Stimulated activated CD4-positive, alpha-beta T cell treated with anti-CD3 and anti-CD28 coated beads, Interleukin-2, amount 100 ng/mL, for 4 hours (primary cell): ENCODE results near the gene SCN3A.

Experiments
- DNase-seq: peaks from one replicate; pipeline ENCODE4 v3.0.0-alpha.2; 2020; ENCODE audit warnings: low read depth

SCN3A gene

DNA sequence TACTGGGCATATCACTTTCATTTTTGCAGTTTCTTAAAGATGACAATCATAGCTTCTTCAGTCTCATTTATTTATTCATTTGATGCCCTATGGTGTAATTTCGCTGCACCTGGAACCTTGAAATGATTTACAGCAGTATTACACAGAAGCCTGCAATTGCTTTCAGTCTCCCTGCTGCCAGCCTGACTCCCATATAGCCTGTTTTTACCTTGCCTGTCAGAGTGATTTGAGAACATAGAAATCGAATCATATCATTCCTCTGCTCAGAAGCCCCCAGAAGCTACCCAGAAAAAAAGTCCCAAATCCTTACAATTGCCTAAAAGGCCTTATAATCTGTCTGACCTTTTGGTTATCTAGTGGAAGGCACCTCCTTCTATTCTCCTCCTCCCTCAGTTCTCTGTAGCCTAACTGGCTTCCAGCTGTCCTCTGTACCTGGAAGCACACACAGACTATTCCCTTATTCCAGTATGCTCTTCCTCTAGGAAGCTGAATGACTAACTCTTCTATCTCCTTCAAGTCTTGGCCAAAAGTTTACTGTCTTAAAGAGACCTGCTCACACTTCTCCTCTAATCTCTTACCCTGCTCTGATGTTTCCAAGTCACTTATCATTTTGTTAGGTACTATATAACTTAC is 12.6 kb downstream of the SCN3A start:
- DNase-seq = no peak

DNA sequence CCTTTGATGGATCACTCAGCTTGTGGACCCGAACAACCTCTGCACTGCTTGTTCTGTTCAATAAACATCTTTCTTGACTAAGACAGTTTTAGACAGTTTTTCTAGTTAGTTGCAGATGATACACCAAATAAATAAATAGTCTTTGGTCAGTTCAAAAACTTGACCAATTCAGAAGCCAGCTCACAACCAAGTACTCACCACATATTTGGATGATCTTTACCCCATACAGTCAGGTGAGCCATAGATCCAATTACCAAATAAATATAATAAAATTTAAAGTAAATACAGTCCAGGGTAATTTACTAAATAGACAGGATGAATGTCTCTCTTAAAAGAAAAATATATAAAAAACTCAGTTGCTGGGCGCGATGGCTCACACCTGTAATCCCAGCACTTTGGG is 18.2 kb downstream of the SCN3A start:
- DNase-seq = no peak

DNA sequence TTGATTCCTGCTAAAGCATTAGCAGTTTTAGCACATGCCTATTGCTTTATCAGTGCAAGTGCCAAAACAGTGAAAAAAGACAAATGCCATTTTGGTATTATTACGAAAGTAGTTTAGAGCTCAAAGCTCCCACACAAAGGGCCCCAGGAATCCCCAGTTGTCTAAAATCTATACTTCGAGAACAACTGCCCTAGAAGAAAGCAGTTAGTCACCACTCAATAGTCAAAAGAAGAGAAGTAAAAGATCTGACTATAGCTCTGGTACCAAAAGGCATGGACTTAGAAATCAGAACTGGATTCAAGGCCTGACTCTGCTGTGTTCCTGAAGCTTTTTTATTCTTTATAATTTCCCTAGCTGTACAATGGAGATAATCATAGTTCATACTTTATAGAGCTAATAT is 21.8 kb downstream of the SCN3A start:
- DNase-seq = no peak

DNA sequence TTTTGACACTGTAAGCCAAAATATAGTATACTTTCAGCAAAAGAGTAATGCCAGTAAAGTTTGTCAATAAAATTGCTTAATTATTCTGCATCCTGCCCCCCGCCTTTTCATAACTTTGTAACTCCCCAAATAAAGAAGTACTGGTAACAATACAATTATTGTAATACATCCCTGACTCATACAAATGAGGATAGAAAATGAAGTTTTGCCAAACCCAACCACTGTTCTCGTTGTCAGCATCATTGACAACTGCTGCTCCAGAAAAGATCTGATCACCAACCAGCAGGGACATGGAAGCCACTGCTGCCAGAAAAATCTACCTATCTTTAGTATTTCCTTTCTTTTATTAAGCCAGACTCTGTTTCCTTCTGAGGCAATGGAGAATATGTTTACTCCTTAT is 27.1 kb downstream of the SCN3A start:
- DNase-seq = no peak

DNA sequence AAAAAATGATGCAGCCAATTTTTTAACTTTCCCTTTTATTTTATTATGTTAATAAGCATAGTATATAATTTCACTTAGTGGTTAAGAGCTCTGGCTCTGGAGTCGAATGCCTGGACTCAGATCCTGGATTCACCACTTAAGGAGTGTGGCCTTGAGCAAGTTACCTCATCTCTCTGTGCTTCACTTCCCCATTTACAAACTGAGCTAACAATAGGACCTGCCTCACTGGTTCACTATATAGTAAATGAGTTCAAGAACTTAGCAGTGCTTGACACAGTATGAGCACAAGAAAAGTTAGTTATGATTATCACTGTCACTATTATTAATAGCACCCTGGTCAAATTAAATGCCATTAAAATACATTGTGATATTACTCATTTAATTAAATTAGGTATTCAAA is 30.6 kb downstream of the SCN3A start:
- DNase-seq = no peak

DNA sequence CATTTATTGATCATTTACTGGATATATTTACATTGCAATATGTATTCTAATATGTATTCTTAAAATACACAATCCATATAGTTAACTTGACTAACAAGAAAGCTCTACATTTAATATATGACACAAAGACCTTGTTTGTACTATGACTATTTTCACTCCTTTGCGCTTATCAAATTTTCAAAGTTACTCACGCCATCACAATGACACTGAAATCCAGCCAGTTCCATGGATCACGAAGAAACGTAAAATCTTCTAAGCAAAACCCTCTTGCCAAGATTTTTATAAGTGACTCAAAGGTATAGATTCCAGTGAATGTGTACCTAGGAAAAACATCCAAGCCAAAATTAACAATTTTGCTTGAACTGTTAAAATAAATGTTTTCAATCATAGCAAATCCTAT is 39.6 kb downstream of the SCN3A start:
- DNase-seq = no peak

DNA sequence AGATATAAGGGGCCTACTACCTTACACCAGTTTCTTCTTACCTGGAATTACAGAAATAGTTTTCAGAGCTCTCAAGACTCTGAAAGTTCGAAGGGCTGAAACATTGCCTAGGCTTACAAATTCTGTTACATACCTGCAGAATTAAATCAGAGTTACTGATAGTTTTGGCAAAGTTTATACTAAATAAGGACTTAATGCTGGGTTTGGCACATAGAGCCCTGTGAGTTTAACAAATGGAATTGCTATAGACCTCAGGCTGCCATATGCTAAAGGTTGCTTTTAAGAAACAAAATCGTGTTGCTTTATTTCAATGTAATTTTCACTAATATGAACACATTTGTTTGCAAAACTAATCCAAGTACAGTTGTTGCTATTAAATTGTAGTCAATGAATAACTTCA is 40.1 kb downstream of the SCN3A start:
- DNase-seq = no peak

DNA sequence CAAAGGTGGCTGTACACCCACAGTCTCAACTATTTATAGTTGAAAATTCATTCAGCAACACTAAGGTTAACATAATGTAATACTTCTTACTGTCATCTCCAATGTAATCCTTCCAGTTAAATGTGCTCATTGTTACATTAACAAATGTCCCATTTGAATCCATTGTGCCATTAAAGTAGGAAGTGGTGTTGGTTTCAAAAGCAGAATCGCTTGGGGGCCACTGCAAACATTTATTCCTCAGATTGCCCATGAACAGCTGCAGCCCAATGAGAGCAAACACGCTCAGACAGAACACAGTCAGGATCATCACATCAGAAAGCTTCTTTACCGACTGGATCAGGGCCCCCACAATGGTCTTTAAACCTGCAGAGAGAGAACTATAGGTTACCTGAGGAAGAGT is 41.4 kb downstream of the SCN3A start:
- DNase-seq = no peak

DNA sequence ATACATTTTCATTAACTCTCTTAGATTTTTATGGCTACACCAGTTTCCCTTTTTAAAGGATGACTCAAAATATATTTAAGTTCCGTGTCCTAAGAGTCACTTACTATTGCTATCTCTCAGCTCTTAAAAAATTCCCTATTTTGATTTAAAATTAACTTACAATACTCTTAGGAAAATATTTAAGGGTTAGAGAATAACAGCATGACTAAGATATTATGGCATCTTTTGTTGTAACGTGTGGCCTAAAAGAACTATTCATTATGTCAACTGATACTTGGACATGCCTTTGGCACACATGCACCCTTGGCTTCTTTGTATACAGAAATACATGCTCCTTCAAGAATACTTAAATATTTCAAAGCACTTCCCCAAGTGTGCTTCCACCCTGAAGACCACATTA is 42.3 kb downstream of the SCN3A start:
- DNase-seq = no peak

DNA sequence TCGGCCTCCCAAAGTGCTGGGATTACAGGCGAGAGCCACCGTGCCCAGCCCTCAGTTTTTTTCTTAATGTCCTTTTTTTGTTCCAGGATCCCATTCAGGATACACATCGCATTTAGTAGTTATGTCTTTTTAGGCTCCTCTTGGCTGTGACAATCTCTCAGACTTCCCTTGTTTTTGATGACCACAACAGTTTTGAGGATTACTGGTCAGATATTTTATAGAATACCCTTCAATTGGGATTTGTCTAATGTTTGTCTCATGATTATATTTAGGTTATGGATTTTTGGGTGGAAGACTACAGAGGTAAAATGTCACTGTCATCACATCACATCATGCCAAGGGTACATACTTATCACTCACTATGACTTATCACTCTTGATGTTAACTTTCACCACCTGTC is 46.7 kb downstream of the SCN3A start:
- DNase-seq = no peak

DNA sequence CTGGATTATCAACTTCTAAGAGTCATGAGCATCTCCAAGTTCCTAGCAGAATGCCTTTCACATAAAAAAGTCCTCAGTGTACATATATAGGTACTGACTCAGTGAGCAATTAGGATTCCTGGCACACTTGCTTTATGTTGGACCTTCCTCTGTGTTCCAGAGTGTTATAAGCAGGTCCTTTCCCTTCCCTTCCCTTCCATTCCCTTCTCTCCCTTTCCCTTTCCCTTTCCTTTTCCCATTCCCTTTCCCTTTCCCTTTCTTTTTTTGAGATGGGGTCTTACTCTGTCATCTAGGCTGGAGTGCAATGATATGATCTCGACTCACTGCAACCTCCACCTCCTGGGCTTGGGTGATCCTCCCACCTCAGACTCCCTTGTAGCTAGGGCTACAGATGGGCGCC is 48.7 kb downstream of the SCN3A start:
- DNase-seq = no peak

DNA sequence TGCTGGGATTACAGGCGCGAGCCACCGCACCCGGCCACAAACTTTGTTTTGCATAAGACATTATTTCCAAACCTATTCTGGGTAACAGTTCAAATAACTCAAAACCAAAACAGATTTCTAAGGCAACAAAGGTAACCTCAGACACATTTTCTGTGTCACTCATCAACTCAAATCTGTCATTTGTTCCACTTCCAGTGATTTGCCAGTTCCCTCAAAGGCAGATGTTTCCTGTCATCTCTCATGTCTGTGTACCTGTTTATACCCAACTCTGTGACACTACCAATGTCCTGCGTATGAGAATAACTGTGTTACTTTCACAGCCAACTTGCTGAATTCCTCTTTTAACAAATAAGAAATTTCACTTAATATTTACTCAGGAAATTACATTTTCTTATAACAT is 54.4 kb downstream of the SCN3A start:
- no peak for DNase-seq

DNA sequence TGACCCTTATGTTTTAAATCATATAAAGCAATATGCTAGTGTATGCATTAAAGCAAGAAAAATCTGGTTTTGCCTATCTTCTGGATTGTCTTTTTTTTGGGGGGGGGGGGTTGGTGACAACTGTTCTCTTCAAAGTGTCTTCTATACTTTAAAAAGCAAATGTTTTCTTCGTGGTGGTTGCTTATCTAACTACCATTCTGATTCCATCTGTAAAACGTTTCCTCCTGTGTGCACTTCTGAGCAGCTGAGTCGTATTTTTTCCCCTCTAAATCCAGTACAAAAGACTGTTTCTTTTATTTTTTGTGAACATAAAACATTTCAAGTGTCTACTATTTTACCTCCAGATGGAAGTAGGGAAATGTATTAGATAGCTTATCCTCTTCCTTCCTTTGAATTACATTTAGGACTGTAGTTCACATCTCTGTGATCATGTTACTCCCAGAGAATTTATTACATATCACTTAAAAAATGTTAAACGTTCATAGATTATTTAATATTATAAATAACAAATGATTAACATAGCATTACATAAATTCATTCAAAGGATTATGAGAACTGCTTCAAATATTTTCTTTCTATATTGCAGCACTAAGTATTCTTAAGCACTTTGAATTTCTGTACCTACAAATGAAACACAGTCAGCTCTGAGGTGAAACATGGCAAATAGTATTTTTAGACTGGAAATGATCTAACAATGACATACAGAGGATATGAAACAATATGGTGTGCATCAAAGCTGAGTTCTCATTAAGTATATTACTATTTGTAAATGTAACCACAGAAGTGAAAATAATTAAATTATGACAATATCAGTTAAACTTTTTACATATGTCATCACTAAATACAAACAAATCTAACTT is 56.4 kb downstream of the SCN3A start:
- no peak for DNase-seq

DNA sequence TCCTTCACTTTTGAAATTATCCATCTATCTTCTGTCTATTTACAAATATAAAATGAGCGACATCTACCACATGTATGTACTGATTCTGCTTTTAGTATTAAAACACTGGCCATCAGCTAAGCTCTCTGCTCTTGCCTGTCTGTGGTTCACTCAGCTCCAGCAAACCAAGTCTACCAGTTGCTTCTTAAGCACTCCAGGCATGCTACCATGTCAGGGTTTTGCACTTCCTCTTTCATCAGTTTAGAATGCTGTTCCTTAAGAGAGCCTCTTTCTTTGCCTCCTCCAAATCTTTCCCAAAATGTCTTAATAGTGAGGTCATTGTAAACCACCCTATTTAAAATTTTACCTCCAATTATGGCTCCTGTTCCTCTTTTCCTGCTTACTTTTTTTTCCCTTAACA is 59.5 kb downstream of the SCN3A start:
- no peak for DNase-seq

DNA sequence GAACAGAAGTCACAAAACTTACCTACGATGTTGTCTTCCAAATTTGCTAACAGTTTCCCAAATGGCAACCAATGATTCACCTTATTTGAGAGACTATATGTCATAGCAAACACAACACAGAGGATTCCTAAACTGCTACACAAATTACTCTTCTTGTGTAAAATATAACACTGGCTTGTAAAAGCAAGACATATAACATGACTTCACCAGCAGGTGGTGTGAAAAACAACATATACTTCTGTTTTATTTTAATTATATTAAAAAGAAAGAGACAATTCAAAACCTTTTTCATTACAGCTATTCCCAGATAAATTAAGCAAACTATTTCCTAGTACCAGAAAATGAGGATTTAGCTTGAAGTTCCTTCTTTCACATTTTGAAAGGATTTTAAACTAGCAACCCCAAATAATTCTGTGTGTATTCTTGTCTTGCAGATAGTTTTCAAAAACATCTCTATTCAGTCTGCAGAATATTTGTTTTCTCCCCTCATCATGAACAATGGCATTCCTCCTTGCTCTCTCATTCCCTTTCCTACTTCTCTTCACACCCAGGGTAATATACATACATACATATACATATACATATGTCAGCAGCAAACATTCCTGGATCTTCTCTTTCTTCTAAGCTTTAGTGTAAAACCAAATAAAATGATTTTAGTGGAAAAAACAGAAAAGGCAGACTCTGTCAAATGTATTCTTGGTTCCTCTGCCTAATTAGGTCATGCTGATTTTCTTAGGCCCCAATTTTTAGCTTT is 62.1 kb downstream of the SCN3A start:
- DNase-seq = no peak

DNA sequence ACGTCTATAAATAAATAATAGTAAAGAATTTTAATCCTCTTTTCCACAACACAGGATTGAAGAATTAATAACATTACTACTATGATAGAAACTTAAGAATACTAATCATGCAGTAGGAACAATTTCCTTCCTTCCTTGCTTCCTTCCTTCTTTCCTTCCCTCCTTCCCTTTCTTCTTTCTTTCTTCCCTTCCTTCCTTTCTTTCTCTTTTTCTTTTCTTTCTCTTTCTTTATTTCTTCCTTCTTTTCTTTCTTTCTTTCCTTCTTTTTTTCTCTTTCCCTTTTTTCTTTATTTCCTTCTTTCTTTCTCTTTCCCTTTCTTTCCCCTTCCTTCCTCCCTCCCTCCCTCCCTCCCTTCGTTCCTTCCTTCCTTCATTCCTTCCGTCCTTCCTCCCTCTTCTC is 77.6 kb downstream of the SCN3A start:
- no peak for DNase-seq

DNA sequence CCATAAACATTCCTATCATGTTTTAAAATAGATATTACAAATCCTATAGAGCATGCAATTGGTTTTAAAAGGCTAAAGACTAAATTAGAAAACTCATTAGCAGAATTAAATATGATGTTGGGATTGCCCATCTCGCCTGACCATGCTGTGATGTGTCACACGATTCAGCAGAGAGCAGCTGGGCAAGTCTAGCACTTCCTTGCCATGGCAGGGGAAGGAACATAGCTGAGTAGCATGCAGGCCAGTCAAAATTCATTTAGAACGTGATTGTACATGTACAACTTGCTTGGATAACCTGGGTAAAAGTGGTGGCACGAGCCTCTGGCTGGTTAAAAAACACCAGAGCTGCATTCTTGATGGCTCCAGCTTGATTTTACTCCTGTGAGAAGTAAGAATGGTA is 81.3 kb downstream of the SCN3A start:
- DNase-seq = no peak

DNA sequence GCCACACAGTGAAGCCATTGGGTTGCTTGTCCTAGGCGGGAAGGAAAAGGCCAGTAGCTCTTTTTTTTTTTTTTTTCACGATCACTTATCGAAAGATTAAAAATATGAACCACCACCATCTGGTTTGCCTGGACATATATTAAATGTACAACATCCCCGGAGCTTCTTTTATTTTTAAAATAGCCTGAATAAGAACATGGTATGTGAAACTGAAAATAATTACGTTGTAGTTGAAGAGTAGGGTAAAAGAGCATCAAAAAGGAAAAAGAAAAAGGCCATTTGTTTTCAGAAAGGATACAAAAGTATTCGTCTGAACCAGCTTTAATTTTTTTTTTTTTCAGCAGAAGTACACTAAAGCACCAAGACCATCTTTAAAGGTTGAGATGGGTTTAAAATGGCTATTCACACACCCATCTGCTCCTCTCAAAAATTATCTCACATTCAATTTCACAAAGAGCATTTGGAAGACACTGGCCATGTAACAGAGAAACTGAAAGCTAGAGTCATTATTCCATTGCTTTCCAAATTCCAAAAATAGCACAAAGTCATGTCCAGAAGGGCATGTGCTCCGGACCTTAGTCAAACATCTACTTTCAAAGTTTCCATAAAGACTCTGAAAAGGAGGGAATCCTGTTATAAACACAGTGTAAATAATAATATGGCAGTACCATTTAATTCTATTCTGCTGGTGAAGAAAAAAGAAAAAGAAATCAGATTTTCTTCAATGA is 82.9 kb downstream of the SCN3A start:
- DNase-seq = no peak

DNA sequence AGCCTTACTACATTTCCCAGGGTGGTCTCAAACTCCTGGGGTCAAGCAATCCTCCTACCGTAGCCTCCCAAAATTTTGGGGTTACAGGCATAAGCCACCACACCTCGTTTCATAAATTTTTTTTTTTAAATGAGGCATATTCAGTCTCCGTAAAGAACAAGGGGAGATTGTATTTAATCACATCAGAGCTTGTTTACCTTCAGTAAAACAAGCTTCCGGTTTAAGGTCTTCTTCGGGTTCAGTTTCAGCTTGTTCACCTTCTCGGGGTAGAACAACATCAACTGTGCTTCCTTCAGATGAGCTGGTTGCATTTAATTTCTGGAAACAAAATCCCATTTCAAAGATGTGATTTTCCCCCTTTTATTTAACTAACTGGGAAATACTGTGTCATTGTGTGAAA is 88.6 kb downstream of the SCN3A start:
- no peak for DNase-seq

DNA sequence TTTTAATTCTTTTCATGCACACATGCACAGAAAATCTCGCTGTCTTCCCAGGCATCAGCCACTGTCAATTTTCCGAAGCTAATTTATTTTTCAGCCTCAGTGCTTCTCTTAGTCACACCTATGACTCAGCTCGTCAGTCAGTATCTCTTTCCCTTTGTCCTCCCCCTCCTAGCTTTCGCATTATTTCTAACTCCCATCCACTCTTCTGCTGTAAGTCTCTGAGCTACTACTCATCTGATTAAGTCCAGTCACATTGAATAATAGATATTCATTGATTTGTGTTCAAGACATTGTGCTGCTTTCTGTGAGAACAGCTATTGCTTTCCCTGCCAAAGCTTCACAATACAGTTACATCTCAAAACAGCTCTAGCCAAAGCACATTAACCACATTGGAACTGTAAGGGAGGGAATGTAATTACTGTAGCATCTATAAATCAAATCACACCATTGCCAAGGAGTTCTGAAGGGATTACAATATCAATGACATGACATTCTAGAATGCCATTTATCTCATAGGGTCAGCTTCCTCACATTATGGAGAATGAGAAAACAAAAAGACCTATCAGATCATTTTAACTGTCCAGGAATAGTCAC is 89.4 kb downstream of the SCN3A start:
- no peak for DNase-seq

DNA sequence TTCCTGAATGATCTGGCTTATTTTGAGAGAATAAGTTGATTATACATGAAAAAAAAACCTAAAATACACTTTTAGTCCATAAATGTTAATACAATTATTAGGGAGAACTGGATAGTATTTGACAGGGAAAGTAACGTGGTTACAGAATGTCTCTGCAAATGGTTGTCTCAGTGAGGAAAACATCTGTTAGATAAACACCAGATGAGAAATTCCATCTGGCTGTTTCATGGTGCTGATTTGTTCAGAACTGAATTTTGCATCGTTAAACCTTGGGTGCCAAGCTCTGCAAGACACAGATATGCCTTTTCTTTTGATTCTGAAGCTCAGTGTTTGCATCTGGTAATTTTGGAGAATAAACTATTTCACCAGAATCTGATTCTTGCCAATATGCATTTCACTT is 90.4 kb downstream of the SCN3A start:
- DNase-seq = no peak

DNA sequence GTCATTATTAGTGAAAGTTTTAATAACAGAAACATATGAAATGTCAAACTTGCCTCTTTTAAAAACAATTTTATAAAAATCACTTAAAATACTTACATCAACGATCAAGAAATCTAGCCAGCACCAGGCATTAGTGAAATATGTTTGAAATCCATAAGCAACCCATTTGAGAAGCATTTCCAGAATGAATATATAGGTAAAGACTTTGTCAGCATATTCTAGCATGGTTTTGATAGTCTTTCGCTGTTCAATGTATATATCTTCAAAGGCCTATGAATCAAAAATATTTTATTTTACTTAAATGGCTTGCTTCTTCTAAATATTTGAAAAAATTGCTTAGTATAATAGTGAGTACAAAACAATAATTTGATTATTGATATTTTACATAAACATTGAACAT is 91.1 kb downstream of the SCN3A start:
- DNase-seq = no peak
